NOMO-1 (cell line): ENCODE measurements around the gene DIS3L.
"Not testable (repeated sequence)": the region's sequence is repeated elsewhere in the genome, so short reads cannot be mapped to it uniquely, and the experiment has no call there.

Experiments used
- DNase-seq, 2 experiments: peaks; one replicate each; lab custom pipeline; 2025; ENCODE audit not compliant: unreplicated experiment in 2 of 2; lab: John Stamatoyannopoulos, UW

The DIS3L gene

GRCh38 chr15:66293419-66294156 lies at the start of gene DIS3L:
Gene DIS3L, plus strand, starts transcription at chr15:66293568. Its CDS starts 29 bp downstream, at chr15:66293597.
- DNase-seq, result peak; percentile 65 to 77

- not testable (repeated sequence) for DNase-seq
These were observed 47.5 kb upstream of the DIS3L start for GRCh38 chr15:66245832-66246231.

- DNase-seq, result no peak
These were observed 46.4 kb upstream of the DIS3L start for GRCh38 chr15:66246937-66247336.

- DNase-seq, result no peak
These were observed 43.7 kb upstream of the DIS3L start for GRCh38 chr15:66249605-66250174.

GRCh38 chr15:66251065-66251789 lies 42.1 kb upstream of the DIS3L start:
- DNase-seq, result no peak

GRCh38 chr15:66251790-66252684 lies 41.3 kb upstream of the DIS3L start:
- DNase-seq, result peak; percentile 28 to 41

- DNase-seq, result peak in 1 of 2 experiments; percentile 26
These were observed 40.5 kb upstream of the DIS3L start for GRCh38 chr15:66252685-66253417.

- no peak for DNase-seq
These were observed 39.8 kb upstream of the DIS3L start, which contains the start of gene MEGF11 for GRCh38 chr15:66253418-66254088. Gene MEGF11, minus strand, starts transcription at chr15:66253750. Its CDS starts 125,347 bp downstream, at chr15:66128403.

- DNase-seq, result no peak
These were observed 39.0 kb upstream of the DIS3L start for GRCh38 chr15:66254089-66254950.

- DNase-seq, result no peak
These were observed 38.3 kb upstream of the DIS3L start for GRCh38 chr15:66254951-66255676.

- no peak for DNase-seq
These were observed 36.7 kb upstream of the DIS3L start for GRCh38 chr15:66256692-66257091.

- no peak for DNase-seq
These were observed 32.3 kb upstream of the DIS3L start for GRCh38 chr15:66261056-66261455.

GRCh38 chr15:66262837-66263236 lies 30.5 kb upstream of the DIS3L start:
- DNase-seq, result not testable (repeated sequence)

- DNase-seq, result no peak
These were observed 28.4 kb upstream of the DIS3L start for GRCh38 chr15:66264859-66265513.

- DNase-seq, result peak; percentile 93 to 96
These were observed 23.9 kb upstream of the DIS3L start for GRCh38 chr15:66269326-66270090.

- no peak for DNase-seq
These were observed 22.4 kb upstream of the DIS3L start for GRCh38 chr15:66270932-66271331.

- DNase-seq, result no peak
These were observed 18.0 kb upstream of the DIS3L start for GRCh38 chr15:66275352-66275751.
